HG03442 (cell line): ENCODE measurements around the gene NEK5.
"Not testable (repeated sequence)": the region's sequence is repeated elsewhere in the genome, so short reads cannot be mapped to it uniquely, and the experiment has no call there.

Experiments
- ATAC-seq: cut with Tn5 transposase; IDR thresholded peaks from one replicate; pipeline ENCODE4 v1.9.1; 2021; ENCODE audit warnings: mild to moderate bottlenecking, moderate library complexity; ENCODE audit not compliant: unreplicated experiment

The NEK5 gene

GRCh38 chr13:52082601-52083000 is 46.3 kb downstream of the NEK5 start:
- ATAC-seq: no peak

- not testable (repeated sequence) for ATAC-seq
Observed at GRCh38 chr13:52079891-52080290, 49.0 kb downstream of the NEK5 start.

- ATAC-seq: no peak
Observed at GRCh38 chr13:52070929-52071523, 57.8 kb downstream of the NEK5 start.

GRCh38 chr13:52067237-52067636 is 61.6 kb downstream of the NEK5 start:
- ATAC-seq: no peak

GRCh38 chr13:52061587-52061986 is 67.3 kb downstream of the NEK5 start:
- ATAC-seq: no peak

- ATAC-seq: not testable (repeated sequence)
Observed at GRCh38 chr13:52061064-52061463, 67.8 kb downstream of the NEK5 start.

GRCh38 chr13:52053460-52053859 is 75.4 kb downstream of the NEK5 start:
- ATAC-seq: no peak

GRCh38 chr13:52051400-52051799 is 77.5 kb downstream of the NEK5 start:
- no peak for ATAC-seq

GRCh38 chr13:52048516-52048915 is 80.4 kb downstream of the NEK5 start:
- no peak for ATAC-seq

- no peak for ATAC-seq
Observed at GRCh38 chr13:52047463-52047862, 81.4 kb downstream of the NEK5 start.

GRCh38 chr13:52043675-52044074 is 85.2 kb downstream of the NEK5 start:
- no peak for ATAC-seq

GRCh38 chr13:52036037-52036436 is 92.8 kb downstream of the NEK5 start:
- ATAC-seq: no peak

GRCh38 chr13:52034616-52035226 is 94.2 kb downstream of the NEK5 start:
- ATAC-seq: no peak

GRCh38 chr13:52033039-52033438 is 95.8 kb downstream of the NEK5 start:
- ATAC-seq: no peak

GRCh38 chr13:52030401-52030800 is 98.5 kb downstream of the NEK5 start:
- not testable (repeated sequence) for ATAC-seq

GRCh38 chr13:52029569-52029968 is 99.3 kb downstream of the NEK5 start:
- ATAC-seq: no peak

- ATAC-seq: no peak
Observed at GRCh38 chr13:52027832-52028231, 101.0 kb downstream of the NEK5 start.

GRCh38 chr13:52026246-52026626 is 102.6 kb downstream of the NEK5 start:
- ATAC-seq: no peak

GRCh38 chr13:52025475-52026245 is 103.2 kb downstream of the NEK5 start:
- ATAC-seq: no peak

- ATAC-seq: no peak
Observed at GRCh38 chr13:52024481-52024880, 104.4 kb downstream of the NEK5 start, which contains the start of gene UTP14C. Gene UTP14C, plus strand, starts transcription at chr13:52024691. Its CDS starts 4,114 bp downstream, at chr13:52028805.

- ATAC-seq: no peak
Observed at GRCh38 chr13:52022356-52022755, 106.5 kb downstream of the NEK5 start.

GRCh38 chr13:52020191-52020590 is 108.7 kb downstream of the NEK5 start:
- no peak for ATAC-seq
